HuH-7 (cell line): ENCODE measurements around the gene VDR.

ENCODE experiments used
- DNase-seq: peaks from one replicate; pipeline ENCODE4 v3.0.0; 2011; ENCODE audit warnings: low spot score

Gene VDR

GRCh38 chr12:47930634-47931033, 25.8 kb upstream of the VDR start:
- DNase-seq: no peak

- DNase-seq: no peak
Measured at GRCh38 chr12:47927346-47927745, 22.6 kb upstream of the VDR start.

- no peak for DNase-seq
Measured at GRCh38 chr12:47921907-47922306, 17.1 kb upstream of the VDR start.

- no peak for DNase-seq
Measured at GRCh38 chr12:47920913-47921312, 16.1 kb upstream of the VDR start.

GRCh38 chr12:47913081-47913480, 8.3 kb upstream of the VDR start:
- no peak for DNase-seq

- DNase-seq: no peak
Measured at GRCh38 chr12:47912556-47912955, 7.8 kb upstream of the VDR start.

GRCh38 chr12:47910981-47911380, 6.2 kb upstream of the VDR start:
- no peak for DNase-seq

GRCh38 chr12:47910486-47910885, 5.7 kb upstream of the VDR start:
- DNase-seq: no peak

GRCh38 chr12:47909839-47910465, 5.2 kb upstream of the VDR start:
- no peak for DNase-seq

- DNase-seq: no peak
Measured at GRCh38 chr12:47908738-47909137, 3.9 kb upstream of the VDR start.

GRCh38 chr12:47907851-47908454, 3.2 kb upstream of the VDR start:
- DNase-seq: peak; percentile 43

GRCh38 chr12:47903927-47904712, 674 bp downstream of the VDR start:
- no peak for DNase-seq

- DNase-seq: no peak
Measured at GRCh38 chr12:47903151-47903611, 1.6 kb downstream of the VDR start.

GRCh38 chr12:47902131-47902639, 2.6 kb downstream of the VDR start:
- DNase-seq: no peak

GRCh38 chr12:47901718-47902093, 3.1 kb downstream of the VDR start:
- DNase-seq: no peak

- DNase-seq: no peak
Measured at GRCh38 chr12:47901063-47901717, 3.6 kb downstream of the VDR start.

GRCh38 chr12:47900131-47901062, 4.4 kb downstream of the VDR start:
- peak; percentile 93 for DNase-seq

- no peak for DNase-seq
Measured at GRCh38 chr12:47899466-47899865, 5.3 kb downstream of the VDR start.

- DNase-seq: no peak
Measured at GRCh38 chr12:47896633-47897032, 8.2 kb downstream of the VDR start.

GRCh38 chr12:47896022-47896421, 8.8 kb downstream of the VDR start:
- DNase-seq: no peak

GRCh38 chr12:47894652-47895051, 10.1 kb downstream of the VDR start:
- DNase-seq: no peak
